22Rv1 (cell line): Measurements from ENCODE around the gene ZSCAN5A.

ENCODE experiments used
- ZFX ChIP-seq: fragments of 450-650 bp; IDR thresholded peaks from 2 replicates; pipeline ENCODE4 v1.6.1; 2017; ENCODE audit warnings: antibody characterized with exemption, borderline replicate concordance
- TF ChIP-seq, protein P1 (sequence below): fragments of 450-650 bp; IDR thresholded peaks from 2 replicates; pipeline ENCODE4 v1.5.1; 2017; ENCODE audit warnings: mild to moderate bottlenecking

DNA sequence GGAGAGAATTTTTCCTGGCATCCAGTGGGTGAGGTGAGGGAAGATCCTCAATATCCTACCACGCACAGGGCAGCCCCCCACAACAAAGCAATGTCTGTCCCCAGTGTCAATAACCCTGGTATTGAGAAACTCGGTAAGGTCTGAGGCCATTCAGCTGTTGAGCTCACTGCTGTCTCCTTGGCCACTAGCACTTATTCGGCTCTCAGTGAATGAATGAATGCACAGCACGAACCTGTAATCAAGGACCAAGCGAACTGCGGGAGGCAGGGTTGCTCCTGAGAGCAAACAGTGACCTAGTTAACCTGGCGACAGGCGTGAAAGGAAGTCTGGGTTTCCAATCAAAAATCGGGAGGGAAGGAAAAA is 640 bp downstream of the ZSCAN5A start:
- TF ChIP-seq, protein P1, sequence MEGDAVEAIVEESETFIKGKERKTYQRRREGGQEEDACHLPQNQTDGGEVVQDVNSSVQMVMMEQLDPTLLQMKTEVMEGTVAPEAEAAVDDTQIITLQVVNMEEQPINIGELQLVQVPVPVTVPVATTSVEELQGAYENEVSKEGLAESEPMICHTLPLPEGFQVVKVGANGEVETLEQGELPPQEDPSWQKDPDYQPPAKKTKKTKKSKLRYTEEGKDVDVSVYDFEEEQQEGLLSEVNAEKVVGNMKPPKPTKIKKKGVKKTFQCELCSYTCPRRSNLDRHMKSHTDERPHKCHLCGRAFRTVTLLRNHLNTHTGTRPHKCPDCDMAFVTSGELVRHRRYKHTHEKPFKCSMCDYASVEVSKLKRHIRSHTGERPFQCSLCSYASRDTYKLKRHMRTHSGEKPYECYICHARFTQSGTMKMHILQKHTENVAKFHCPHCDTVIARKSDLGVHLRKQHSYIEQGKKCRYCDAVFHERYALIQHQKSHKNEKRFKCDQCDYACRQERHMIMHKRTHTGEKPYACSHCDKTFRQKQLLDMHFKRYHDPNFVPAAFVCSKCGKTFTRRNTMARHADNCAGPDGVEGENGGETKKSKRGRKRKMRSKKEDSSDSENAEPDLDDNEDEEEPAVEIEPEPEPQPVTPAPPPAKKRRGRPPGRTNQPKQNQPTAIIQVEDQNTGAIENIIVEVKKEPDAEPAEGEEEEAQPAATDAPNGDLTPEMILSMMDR = no peak
- no peak for TF ChIP-seq ZFX
